Effector memory CD4-positive, alpha-beta T cell (primary cell): ENCODE data around the gene STK32B.

Experiments used
- DNase-seq, 3 donors: peaks; one replicate each; pipeline ENCODE4 v3.0.0-alpha.2; 2020
- H3K27ac ChIP-seq: 2 replicates; pipeline ENCODE4 v1.7.0; 2013; ENCODE audit warnings: mild to moderate bottlenecking, low read length, moderate library complexity; ENCODE audit not compliant: insufficient read depth, poor library complexity, severe bottlenecking
- H3K27me3 ChIP-seq: replicated peaks from 2 replicates; pipeline ENCODE4 v1.7.0; 2013; ENCODE audit warnings: mild to moderate bottlenecking, low read length; ENCODE audit not compliant: insufficient read depth, control insufficient read depth, poor library complexity, severe bottlenecking
- H3K36me3 ChIP-seq: 2 replicates; pipeline ENCODE4 v1.7.0; 2013; ENCODE audit warnings: mild to moderate bottlenecking, low read length, moderate library complexity; ENCODE audit not compliant: control insufficient read depth, insufficient read depth
- H3K4me1 ChIP-seq: 2 replicates; pipeline ENCODE4 v1.7.0; 2013; ENCODE audit warnings: low read length, mild to moderate bottlenecking; ENCODE audit not compliant: control insufficient read depth, insufficient read depth, poor library complexity, severe bottlenecking
- H3K4me3 ChIP-seq: 2 replicates; pipeline ENCODE4 v1.7.0; 2013; ENCODE audit warnings: low read length, low read depth, mild to moderate bottlenecking; ENCODE audit not compliant: insufficient read depth, poor library complexity, severe bottlenecking
- H3K9me3 ChIP-seq: 2 replicates; pipeline ENCODE4 v1.7.0; 2013; ENCODE audit warnings: mild to moderate bottlenecking, low read length, moderate library complexity; ENCODE audit not compliant: control insufficient read depth

The STK32B gene

DNA sequence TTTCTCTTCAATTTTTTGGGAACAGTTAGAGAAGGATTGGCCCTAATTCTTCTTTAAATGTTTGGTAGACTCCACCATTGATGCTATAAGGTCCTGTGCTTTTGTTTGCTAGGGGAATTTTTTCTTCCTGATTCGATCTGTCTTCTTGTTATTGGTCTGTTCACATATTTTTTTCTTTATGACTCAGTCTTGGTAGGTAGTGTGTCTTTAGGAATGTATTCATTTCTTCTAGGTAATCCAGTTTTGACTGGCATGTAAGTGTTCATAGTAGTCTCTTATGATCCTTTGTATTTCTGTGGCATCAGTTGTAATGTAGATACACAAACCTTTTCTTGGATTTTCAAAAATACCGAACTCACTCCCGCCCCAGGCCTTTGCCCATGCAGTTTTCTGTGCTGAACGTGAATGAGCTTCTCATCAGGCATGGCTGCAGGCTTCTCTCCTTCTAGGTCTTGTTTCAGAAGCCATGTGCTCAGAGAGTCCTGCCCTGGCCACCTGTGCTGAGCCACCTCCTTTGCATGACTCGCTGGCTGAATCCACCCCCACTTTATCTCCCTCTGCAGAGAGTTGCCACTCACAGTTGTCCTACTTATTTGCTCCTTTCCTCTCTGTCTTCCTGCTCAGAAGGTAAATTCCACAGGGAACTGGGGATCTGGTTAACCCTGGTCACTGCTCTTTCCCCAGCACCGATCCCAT is 67.0 kb downstream of the STK32B start:
- Histone ChIP-seq H3K27me3 (no peaks in the 10 kb centered on the region), H3K9me3 (no peaks in the 10 kb centered on the region), H3K36me3 (no peaks in the 10 kb centered on the region), H3K4me3 (no peak overlapping the region), H3K27ac (no peak overlapping the region), H3K4me1 (no peaks in the 10 kb centered on the region)
- DNase-seq: no peak

DNA sequence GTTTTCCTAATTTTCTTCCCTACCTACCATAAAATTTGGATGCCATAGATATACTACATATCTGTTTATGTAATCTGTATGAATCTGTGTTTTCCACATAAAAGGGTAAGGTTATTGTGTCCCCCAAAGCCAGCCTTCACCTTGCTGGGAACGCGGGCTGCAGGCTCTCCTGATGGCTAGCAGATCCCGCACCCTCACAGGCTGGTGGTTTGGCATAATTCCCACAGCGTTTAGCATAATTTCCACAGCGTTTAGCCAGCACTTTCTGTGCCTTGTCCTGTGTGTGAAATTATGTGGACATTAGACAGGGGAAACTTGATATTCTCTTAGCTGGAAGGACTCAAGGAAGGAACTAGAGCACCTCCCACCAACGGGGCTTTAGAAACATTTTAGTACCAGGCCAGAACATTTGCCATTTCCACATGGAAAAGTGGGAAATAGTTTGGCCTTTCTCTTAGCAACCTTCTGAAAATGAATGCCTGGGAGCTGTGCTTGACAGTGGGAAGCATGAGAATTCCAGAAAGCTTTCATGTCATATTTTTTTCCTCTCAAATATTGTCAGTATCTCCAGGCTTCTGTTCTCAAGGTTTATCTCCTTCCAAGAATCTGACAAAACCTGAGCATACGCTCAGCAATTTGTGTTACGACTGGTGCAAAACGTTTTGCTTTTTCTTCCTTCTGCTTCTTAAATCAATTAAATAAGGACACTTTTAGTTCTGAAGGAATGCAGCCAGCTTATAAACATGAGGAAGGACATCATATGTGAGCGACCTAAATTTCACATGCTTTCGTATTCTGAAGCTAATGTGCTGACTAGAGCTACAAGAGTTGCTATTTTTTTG is 67.9 kb downstream of the STK32B start:
- Histone ChIP-seq H3K36me3 (no peaks in the 10 kb centered on the region), H3K4me1 (no peaks in the 10 kb centered on the region), H3K9me3 (no peaks in the 10 kb centered on the region), H3K27me3 (no peaks in the 10 kb centered on the region), H3K27ac (no peak overlapping the region), H3K4me3 (no peak overlapping the region)
- DNase-seq: no peak

DNA sequence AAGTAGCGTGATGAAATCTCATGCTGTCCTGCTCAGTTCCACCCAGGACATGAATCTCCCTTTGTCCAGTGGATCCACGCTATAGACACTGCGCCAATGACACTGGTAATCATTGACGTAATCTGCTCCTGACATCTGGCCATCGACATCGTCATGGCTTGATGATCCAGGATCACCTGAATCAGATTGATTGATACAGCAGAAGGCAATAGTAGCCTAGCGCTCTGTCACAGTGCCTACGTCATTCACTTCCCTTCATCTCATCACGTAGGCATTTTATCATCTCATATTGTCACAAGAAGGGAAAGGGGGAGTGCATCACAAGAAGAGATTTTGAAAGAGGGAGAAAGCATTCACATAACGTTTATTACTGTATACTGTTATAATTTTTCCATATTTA is 68.8 kb downstream of the STK32B start:
- H3K9me3 ChIP-seq: no peaks in the 10 kb centered on the region
- no peaks in the 10 kb centered on the region for H3K27me3 ChIP-seq
- no peak overlapping the region for H3K4me3 ChIP-seq
- no peaks in the 10 kb centered on the region for H3K36me3 ChIP-seq
- H3K4me1 ChIP-seq: no peaks in the 10 kb centered on the region
- H3K27ac ChIP-seq: no peak overlapping the region
- no peak for DNase-seq

DNA sequence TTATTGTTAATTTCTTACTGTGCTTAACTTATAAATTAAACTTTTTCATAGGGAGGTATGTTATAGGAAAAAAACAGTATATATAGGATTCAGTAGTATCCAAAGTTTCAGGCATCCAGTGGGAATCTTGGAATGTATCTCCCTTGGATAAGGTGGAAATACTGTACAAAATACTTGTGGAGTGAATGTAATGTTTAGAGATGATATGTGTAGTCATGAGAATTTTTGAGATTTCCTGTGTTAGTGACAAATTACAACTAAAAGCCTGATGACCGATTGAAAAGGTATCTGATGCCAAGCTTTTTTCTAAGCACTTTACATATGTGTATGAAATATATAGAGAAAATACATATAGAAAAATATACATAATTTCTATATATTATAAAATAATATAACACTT is 69.2 kb downstream of the STK32B start:
- Histone ChIP-seq H3K27ac (no peak overlapping the region), H3K27me3 (no peaks in the 10 kb centered on the region), H3K36me3 (no peaks in the 10 kb centered on the region), H3K9me3 (no peaks in the 10 kb centered on the region), H3K4me3 (no peak overlapping the region), H3K4me1 (no peaks in the 10 kb centered on the region)
- no peak for DNase-seq

DNA sequence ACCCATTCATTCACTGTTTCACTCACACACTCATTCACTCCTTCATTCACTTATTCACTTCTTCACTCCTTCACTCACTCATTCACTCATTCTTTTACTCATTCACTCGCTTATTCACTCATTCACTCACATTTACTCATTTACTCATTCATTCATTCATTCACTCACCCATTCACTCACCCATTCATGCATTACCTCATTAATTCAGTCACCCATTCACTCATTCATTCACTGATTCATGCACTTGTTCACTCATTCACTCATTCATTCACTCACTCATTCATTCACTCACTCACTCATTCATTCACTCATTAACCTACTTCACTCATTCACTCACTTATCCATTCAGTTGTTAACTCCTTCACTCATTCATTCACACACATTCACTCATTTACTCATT is 70.8 kb downstream of the STK32B start:
- Histone ChIP-seq H3K27me3 (no peaks in the 10 kb centered on the region), H3K36me3 (no peaks in the 10 kb centered on the region), H3K9me3 (no peaks in the 10 kb centered on the region), H3K4me3 (no peak overlapping the region), H3K4me1 (no peaks in the 10 kb centered on the region), H3K27ac (no peak overlapping the region)
- no peak for DNase-seq

DNA sequence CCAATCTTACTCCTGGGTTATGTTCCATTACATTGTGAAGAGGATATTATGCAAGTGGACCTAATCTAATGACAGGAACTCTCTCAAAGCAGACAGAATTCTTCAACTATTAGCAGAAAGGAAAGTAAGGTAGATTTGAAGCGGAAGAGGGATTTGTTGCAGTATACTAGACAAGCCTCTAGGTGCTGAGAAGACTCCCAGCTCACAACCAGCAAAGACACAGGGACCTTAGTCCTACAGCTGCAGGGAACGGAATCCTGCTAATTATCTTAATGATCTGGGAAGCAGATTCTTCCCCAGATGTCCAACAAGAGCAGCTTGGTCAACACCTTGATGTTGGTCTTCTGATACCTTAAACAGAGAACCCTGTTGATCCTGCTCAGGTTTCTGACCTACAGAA is 73.6 kb downstream of the STK32B start:
- H3K4me1 ChIP-seq: no peaks in the 10 kb centered on the region
- no peak for DNase-seq

DNA sequence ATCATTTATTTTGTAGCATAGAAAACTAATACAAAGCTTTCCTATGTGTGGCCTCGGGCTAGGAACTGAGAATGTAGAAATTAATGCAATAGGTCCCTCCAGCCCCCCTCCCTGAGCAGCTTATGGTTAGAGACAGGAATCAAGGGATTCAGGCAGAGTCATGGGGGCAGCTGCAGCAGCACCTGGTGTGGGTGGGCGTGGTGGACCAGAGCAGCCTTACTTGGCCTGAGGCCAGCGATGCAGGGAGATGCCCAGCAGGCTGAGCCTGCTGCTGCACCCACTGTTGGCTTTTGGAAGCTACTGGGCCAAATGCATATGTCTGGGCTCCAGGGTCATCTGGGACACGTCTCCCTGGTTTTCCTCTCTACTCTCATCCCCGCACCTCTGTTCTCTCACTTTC is 74.0 kb downstream of the STK32B start:
- no peak overlapping the region for H3K27ac ChIP-seq
- H3K9me3 ChIP-seq: no peaks in the 10 kb centered on the region
- no peaks in the 10 kb centered on the region for H3K4me1 ChIP-seq
- no peaks in the 10 kb centered on the region for H3K27me3 ChIP-seq
- H3K4me3 ChIP-seq: no peak overlapping the region
- DNase-seq: no peak
- H3K36me3 ChIP-seq: no peaks in the 10 kb centered on the region

More for the DNA sequence above, 73.6 kb downstream of the STK32B start:
- no peak overlapping the region for H3K27ac ChIP-seq
- H3K27me3 ChIP-seq: no peaks in the 10 kb centered on the region
- H3K9me3 ChIP-seq: no peaks in the 10 kb centered on the region
- no peaks in the 10 kb centered on the region for H3K36me3 ChIP-seq
- no peak overlapping the region for H3K4me3 ChIP-seq

DNA sequence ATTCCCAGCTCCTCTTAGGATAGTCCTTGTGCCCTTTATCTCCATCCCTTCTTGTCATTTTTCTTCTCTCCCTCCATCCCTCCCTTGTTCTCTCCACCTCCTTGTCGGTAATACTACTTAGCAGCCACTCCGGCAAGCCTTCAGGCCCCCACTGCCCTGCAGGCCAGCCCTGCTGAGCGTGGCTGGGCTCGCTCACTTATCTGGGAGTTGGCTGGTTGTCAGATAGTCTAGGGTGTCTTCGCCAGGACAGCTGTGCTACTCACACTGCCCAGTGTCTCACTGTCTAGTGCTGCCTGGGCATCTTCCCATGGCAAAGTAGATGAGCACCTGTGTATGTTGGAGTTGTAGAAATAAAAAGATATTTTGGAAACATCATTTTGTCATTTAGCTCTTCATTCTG is 75.0 kb downstream of the STK32B start:
- no peak for DNase-seq
- no peaks in the 10 kb centered on the region for H3K27me3 ChIP-seq
- no peaks in the 10 kb centered on the region for H3K9me3 ChIP-seq
- H3K4me1 ChIP-seq: no peaks in the 10 kb centered on the region
- H3K4me3 ChIP-seq: no peak overlapping the region
- no peak overlapping the region for H3K27ac ChIP-seq
- no peaks in the 10 kb centered on the region for H3K36me3 ChIP-seq

DNA sequence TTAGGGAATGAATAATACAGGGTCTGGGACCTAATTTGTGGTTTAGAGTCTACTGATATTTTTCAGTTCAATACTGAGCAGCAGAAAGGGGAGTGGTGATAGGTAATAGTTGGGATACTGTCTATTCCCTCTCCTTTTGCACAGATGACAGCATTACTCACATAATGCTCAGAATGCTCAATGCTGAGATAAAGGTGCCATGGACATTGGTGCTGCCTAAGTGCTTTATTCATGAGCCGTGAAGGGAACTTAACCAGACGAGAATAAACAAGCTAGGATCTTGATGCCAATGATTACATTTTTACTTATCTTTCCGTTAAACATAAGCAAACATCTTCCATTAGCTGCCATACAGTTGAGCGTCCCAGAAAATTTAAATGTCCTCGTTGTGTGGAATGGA is 75.6 kb downstream of the STK32B start:
- H3K27me3 ChIP-seq: no peaks in the 10 kb centered on the region
- no peak overlapping the region for H3K27ac ChIP-seq
- no peaks in the 10 kb centered on the region for H3K4me1 ChIP-seq
- H3K36me3 ChIP-seq: no peaks in the 10 kb centered on the region
- no peak overlapping the region for H3K4me3 ChIP-seq
- H3K9me3 ChIP-seq: no peaks in the 10 kb centered on the region
- no peak for DNase-seq

DNA sequence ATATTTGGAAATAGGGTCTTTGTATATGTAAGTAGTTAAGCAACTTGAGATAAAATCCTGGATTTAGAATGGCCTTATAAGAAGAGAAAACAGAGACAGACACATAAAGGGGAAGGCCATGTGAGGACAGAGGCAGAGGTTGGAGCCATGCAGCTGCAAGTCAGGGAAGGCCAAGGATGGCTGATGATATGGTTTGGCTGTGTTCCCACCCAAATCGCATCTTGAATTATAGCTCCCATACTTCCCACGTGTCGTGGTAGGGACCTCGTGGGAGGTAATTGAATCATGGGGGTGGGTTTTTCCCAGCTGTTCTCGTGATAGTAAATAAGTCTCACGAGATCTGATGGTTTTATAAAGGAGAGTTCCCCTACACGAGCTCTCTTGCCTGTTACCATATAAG is 76.3 kb downstream of the STK32B start:
- Histone ChIP-seq H3K36me3 (no peaks in the 10 kb centered on the region), H3K27ac (no peak overlapping the region), H3K27me3 (no peaks in the 10 kb centered on the region), H3K9me3 (no peaks in the 10 kb centered on the region), H3K4me3 (no peak overlapping the region), H3K4me1 (no peaks in the 10 kb centered on the region)
- DNase-seq: no peak
